Stimulated activated CD8-positive, alpha-beta memory T cell treated with anti-CD3 and anti-CD28 coated beads, Interleukin-7, amount 100 ng/mL, for 4 hours (primary cell): Measurements from ENCODE around the gene CHPT1.
"Not testable (repeated sequence)": the region's sequence is repeated elsewhere in the genome, so short reads cannot be mapped to it uniquely, and the experiment has no call there.

Experiments used
- DNase-seq, 2 donors: peaks; one replicate each; pipeline ENCODE4 v3.0.0-alpha.2; 2020; ENCODE audit warnings: low read depth in 2 of 2

CHPT1 gene

GRCh38 chr12:101722392-101722791, 25.0 kb downstream of the CHPT1 start:
- no peak for DNase-seq

GRCh38 chr12:101727098-101727497, 29.7 kb downstream of the CHPT1 start:
- DNase-seq, result no peak

GRCh38 chr12:101729842-101730241, 32.4 kb downstream of the CHPT1 start:
- DNase-seq, result no peak

- no peak for DNase-seq
Measured at GRCh38 chr12:101732318-101732717, 34.9 kb downstream of the CHPT1 start.

GRCh38 chr12:101733166-101733565, 35.7 kb downstream of the CHPT1 start:
- no peak for DNase-seq

GRCh38 chr12:101734482-101734881, 37.0 kb downstream of the CHPT1 start:
- DNase-seq, result not testable (repeated sequence)

GRCh38 chr12:101737476-101737875, 40.0 kb downstream of the CHPT1 start:
- DNase-seq, result no peak

- no peak for DNase-seq
Measured at GRCh38 chr12:101738920-101739665, 41.7 kb downstream of the CHPT1 start, which contains the start of gene SYCP3. Gene SYCP3, minus strand, starts transcription at chr12:101739462. Its CDS starts 1,527 bp downstream, at chr12:101737935.

GRCh38 chr12:101740566-101740965, 43.1 kb downstream of the CHPT1 start:
- DNase-seq, result no peak

- no peak for DNase-seq
Measured at GRCh38 chr12:101740980-101741379, 43.5 kb downstream of the CHPT1 start.

GRCh38 chr12:101743242-101743641, 45.8 kb downstream of the CHPT1 start:
- DNase-seq, result no peak

GRCh38 chr12:101743724-101744472, 46.5 kb downstream of the CHPT1 start:
- DNase-seq, result peak in 1 of 2 donors; percentile 8

GRCh38 chr12:101745481-101745880, 48.0 kb downstream of the CHPT1 start:
- no peak for DNase-seq

GRCh38 chr12:101746196-101746595, 48.8 kb downstream of the CHPT1 start:
- no peak for DNase-seq

GRCh38 chr12:101746661-101747060, 49.2 kb downstream of the CHPT1 start:
- no peak for DNase-seq

GRCh38 chr12:101747697-101748096, 50.3 kb downstream of the CHPT1 start:
- no peak for DNase-seq

- DNase-seq, result no peak
Measured at GRCh38 chr12:101748907-101749306, 51.5 kb downstream of the CHPT1 start.

GRCh38 chr12:101749657-101750056, 52.2 kb downstream of the CHPT1 start:
- no peak for DNase-seq

GRCh38 chr12:101750152-101750551, 52.7 kb downstream of the CHPT1 start:
- DNase-seq, result no peak

- DNase-seq, result no peak
Measured at GRCh38 chr12:101759396-101760047, 62.1 kb downstream of the CHPT1 start.

- no peak for DNase-seq
Measured at GRCh38 chr12:101761350-101761749, 63.9 kb downstream of the CHPT1 start.

- no peak for DNase-seq
Measured at GRCh38 chr12:101761781-101762180, 64.3 kb downstream of the CHPT1 start.
